GM10248 (cell line): Measurements from ENCODE around the gene EPHB1.

Source experiments
- CTCF ChIA-PET: fragments of 300-600 bp; sonication (Branson Sonifier 250); formaldehyde crosslinking; extraction: SDS; loops from one replicate; lab custom pipeline; 2021; ENCODE audit warnings: antibody characterized with exemption; lab: Yijun Ruan, JAX
- POLR2A ChIA-PET: fragments of 350-650 bp; sonication (Branson Sonifier 250); formaldehyde crosslinking; extraction: SDS; loops from one replicate; lab custom pipeline; 2020; ENCODE audit warnings: antibody characterized with exemption; lab: Yijun Ruan, JAX
- DNase-seq: peaks from one replicate; pipeline ENCODE4 v3.0.0; 2012; ENCODE audit errors: extremely low spot score
- TF ChIP-seq, protein P1 (sequence below): IDR thresholded peaks from 2 replicates; pipeline ENCODE4 v1.5.1; 2012; ENCODE audit warnings: mild to moderate bottlenecking, low read depth; ENCODE audit errors: extremely low read depth, missing control alignments, control extremely low read depth

Gene EPHB1

DNA sequence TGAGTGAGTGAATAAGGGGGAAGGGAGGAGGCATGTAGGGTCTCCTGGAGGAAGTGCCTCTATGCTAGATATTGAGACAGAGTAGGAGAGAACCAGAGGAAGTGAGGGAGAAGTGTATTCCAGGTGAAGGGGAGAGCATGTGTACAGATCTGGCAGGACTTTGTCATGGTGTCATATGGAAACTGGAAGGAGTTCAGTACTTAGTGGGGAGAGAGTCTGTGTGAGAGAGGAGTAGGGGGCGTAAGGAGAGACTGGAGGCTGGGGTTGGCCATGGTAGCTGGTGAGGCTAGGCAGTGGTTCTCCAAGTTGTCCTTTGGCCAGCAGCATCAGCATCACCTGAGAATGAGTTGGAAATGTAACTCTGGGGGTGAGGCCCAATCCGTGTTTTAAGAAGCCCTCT lies 29.6 kb upstream of the EPHB1 start:
- CTCF ChIA-PET, result interaction anchor here (1.6 to 1.8 kb wide), 2 partner anchors 11 to 29 kb away, joined by 3 to 9 read pairs; partner anchors contain the start of gene EPHB1

DNA sequence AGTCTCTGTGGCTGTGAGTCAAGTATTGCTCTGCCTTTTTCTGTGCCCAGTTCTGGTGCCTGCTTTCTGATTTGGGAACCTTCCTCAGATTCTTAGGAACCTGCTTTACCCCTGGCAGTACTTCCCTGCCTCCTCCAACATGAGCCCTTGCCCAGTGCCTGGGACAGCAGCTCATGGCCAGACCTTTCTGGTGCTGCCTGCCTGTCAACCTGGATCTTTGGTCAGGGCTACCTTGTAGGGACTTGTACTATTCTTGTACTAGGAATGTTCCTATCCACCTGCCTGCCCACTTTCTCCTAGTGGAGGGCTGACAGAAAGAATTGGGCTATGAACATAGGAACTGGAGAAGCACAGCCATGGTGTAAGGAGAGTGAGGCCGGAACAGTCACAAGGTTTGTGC lies 28.8 kb upstream of the EPHB1 start:
- CTCF ChIA-PET, result interaction anchor here (1.3 to 1.6 kb wide), 3 partner anchors 11 to 1119 kb away, joined by 3 to 9 read pairs (median 3); partner anchors contain the start of gene EPHB1

More for the DNA sequence above, 29.6 kb upstream of the EPHB1 start:
- POLR2A ChIA-PET, result no interaction called here
- no peak for DNase-seq
- TF ChIP-seq, protein P1, sequence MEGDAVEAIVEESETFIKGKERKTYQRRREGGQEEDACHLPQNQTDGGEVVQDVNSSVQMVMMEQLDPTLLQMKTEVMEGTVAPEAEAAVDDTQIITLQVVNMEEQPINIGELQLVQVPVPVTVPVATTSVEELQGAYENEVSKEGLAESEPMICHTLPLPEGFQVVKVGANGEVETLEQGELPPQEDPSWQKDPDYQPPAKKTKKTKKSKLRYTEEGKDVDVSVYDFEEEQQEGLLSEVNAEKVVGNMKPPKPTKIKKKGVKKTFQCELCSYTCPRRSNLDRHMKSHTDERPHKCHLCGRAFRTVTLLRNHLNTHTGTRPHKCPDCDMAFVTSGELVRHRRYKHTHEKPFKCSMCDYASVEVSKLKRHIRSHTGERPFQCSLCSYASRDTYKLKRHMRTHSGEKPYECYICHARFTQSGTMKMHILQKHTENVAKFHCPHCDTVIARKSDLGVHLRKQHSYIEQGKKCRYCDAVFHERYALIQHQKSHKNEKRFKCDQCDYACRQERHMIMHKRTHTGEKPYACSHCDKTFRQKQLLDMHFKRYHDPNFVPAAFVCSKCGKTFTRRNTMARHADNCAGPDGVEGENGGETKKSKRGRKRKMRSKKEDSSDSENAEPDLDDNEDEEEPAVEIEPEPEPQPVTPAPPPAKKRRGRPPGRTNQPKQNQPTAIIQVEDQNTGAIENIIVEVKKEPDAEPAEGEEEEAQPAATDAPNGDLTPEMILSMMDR, result no peak

DNA sequence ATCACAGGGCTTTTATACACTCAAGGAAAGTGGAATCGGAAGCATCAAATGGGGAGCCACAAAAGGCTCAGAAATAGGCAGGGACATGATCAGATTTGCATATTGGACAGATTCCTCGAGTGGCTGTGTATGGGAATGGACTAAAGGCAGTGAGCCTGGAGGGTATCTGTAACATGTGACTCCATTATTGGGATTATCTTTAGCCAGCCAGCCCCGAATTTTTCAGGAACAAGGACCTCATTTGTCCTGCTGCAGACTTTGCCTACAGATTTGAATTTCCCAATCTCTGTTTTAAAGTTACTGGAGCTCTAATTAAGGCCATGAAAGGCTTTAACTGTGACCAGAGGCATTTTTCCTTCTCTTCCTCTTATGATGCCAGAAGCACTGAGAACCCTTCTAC lies 26.9 kb upstream of the EPHB1 start:
- TF ChIP-seq, protein P1, result no peak
- ChIA-PET POLR2A (no interaction called here), CTCF (interaction anchor here (1.0 to 1.2 kb wide), 2 partner anchors 13 to 26 kb away, joined by 4 read pairs; partner anchors contain the start of gene EPHB1)
- DNase-seq, result no peak

More for the DNA sequence above, 28.8 kb upstream of the EPHB1 start:
- no peak for DNase-seq
- TF ChIP-seq, protein P1, result no peak
- POLR2A ChIA-PET, result no interaction called here

DNA sequence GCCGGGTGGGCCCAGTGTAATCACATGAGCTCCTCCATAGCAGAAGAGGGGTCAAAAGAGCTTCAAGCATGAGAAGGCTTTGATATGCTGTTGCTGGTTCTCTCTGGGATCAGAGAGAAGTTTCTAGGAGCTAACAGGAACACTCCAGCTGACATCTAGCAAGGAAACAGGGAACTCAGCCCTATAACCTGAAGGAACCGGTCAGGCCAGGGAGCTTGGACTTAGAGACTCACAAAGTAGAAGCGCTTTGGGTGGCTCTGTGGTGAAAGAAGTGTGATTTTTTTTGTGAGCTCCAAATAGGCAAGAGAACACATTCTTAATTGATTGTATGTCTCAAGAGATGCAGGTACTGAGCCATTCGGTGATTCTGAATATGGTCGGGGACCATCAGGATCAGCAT lies 26.2 kb upstream of the EPHB1 start:
- ChIA-PET CTCF (interaction anchor here (1.0 to 1.2 kb wide), 2 partner anchors 14 to 26 kb away, joined by 4 read pairs; partner anchors contain the start of gene EPHB1), POLR2A (no interaction called here)
- TF ChIP-seq, protein P1, result no peak
- no peak for DNase-seq

DNA sequence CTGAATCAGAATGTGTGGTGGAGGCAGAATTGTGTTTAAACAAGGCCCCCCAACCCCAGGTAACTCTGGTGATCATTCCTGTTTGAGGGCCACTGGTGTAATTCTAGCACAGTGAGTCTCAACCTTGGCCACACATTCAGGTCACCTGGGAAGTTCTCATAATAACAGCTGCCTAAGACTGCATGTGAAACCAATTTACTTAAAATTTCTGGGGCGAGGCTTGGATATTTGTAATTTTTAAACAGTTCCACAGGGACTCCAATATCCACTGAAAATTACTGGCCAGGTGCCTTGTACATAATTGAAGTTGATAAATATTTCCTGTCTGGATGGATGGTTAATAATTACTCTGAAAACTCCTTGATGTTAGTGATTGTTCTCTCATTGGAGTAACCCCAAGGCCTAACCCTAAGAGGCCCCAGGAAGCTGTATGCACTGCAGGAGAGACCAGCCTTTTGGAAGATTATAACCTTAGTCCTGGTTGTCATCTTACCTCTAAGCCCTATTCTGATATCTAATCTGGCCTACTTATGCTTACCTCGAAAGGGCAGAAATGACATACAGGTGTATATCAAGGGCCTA lies 25.7 kb upstream of the EPHB1 start:
- CTCF ChIA-PET, result interaction anchor here (1.2 to 1.3 kb wide), 2 partner anchors 14 to 16 kb away, joined by 4 read pairs; no protein-coding TSS in a partner anchor
- POLR2A ChIA-PET, result no interaction called here
- no peak for DNase-seq
- TF ChIP-seq, protein P1, result no peak

DNA sequence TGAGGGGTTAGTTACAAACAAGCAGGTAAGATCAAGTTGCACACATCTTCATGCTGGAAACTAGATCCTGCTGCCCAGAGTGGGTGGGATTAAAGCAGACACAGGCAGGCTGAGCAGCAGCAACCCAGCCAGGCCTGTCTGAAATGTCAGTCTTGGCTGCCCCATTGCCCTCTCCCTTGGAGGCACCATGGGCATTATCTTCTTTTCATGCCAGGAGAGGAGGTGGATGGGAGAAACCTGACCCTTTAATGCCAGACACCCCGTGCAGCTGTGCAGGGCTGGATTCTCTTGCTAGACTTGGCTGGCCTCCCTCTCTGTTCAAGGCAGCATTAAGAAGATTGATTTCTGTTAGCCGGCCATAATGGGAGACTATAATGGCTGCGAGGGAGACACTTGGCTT lies 23.0 kb upstream of the EPHB1 start:
- POLR2A ChIA-PET, result no interaction called here
- CTCF ChIA-PET, result no interaction called here
- no peak for DNase-seq
- TF ChIP-seq, protein P1, result no peak
